GM12878 (cell line): ENCODE data around the gene TMEM198. TPM values are rescaled to one million over a fixed set of nuclear protein-coding genes. Genes with fewer than 3 reads are reported as not detected.

Source experiments
- ATAC-seq: fragments of 200-7000 bp; cut with Tn5 transposase; 3 replicates; pipeline ENCODE4 v1.9.1; 2020; ENCODE audit warnings: mild to moderate bottlenecking, moderate library complexity
- BruUV-seq: library from RNA; stranded (reverse); fragments of 400-500 nt; replicated peaks from 2 replicates; lab custom pipeline; 2021; lab: Mats Ljungman, UMichigan
- CTCF ChIA-PET: fragments of 300-600 bp; sonication (Branson Sonifier 250); formaldehyde crosslinking; extraction: SDS; loops from one replicate; lab custom pipeline; 2021; ENCODE audit warnings: inconsistent platforms; lab: Yijun Ruan, JAX
- POLR2A ChIA-PET: fragments of 350-600 bp; formaldehyde crosslinking; extraction: SDS; loops from one replicate; lab custom pipeline; 2021; ENCODE audit warnings: inconsistent platforms; lab: Charles Lee
- RAD21 ChIA-PET: fragments of 300-600 bp; sonication (Branson Sonifier 250); formaldehyde crosslinking; loops from one replicate; lab custom pipeline; 2023; ENCODE audit warnings: antibody characterized with exemption; ENCODE audit not compliant: unreplicated experiment; lab: Charles Lee
- SMC1A ChIA-PET: fragments of 300-600 bp; sonication (Branson Sonifier 250); formaldehyde crosslinking; loops from one replicate; lab custom pipeline; 2023; ENCODE audit not compliant: unreplicated experiment, uncharacterized antibody; lab: Charles Lee
- DNase-seq: peaks from one replicate; pipeline ENCODE4 v3.0.0-alpha.2; 2011; ENCODE audit warnings: low read depth, low spot score
- FAIRE-seq: peaks from 3 replicates; lab custom pipeline; 2011; peaks lifted over from hg19 to GRCh38; lab: Jason Lieb, UNC
- H2AFZ ChIP-seq: 2 replicates; pipeline ENCODE4 v1.6.0; 2011; ENCODE audit warnings: low read depth, low read length, control low read depth; ENCODE audit not compliant: control insufficient read depth
- H3K27ac ChIP-seq: 2 replicates; pipeline ENCODE4 v1.5.1; 2011; ENCODE audit warnings: control low read depth; ENCODE audit not compliant: control insufficient read depth, insufficient read depth
- H3K27me3 ChIP-seq, 2 experiments: replicated peaks in 1 of 2; 2 replicates each; pipeline versions ENCODE4 v1.6.0 to v1.6.1; 2011; ENCODE audit warnings: low read length in 1 of 2; ENCODE audit not compliant: control insufficient read depth in 2 of 2, insufficient read depth in 2 of 2
- H3K36me3 ChIP-seq, 2 experiments: 2 replicates each; pipeline ENCODE4 v1.5.1; 2011; ENCODE audit warnings: low read length in 1 of 2; ENCODE audit not compliant: control insufficient read depth in 2 of 2, insufficient read depth in 2 of 2
- H3K4me1 ChIP-seq: 2 replicates; pipeline ENCODE4 v1.6.1; 2011; ENCODE audit warnings: mild to moderate bottlenecking, low read length, moderate library complexity, mixed read lengths; ENCODE audit not compliant: control insufficient read depth, insufficient read depth
- H3K4me2 ChIP-seq: 2 replicates; pipeline ENCODE4 v1.6.0; 2011; ENCODE audit warnings: control low read depth; ENCODE audit not compliant: control insufficient read depth, insufficient read depth
- H3K4me3 ChIP-seq: fragments of 200-600 bp; sonication (generic); 2 replicates; pipeline ENCODE4 v1.5.1; 2016
- H3K79me2 ChIP-seq: 2 replicates; pipeline ENCODE4 v1.6.0; 2011; ENCODE audit warnings: low read length; ENCODE audit not compliant: control insufficient read depth, insufficient read depth
- H3K9ac ChIP-seq: 2 replicates; pipeline ENCODE4 v1.8.0; 2011; ENCODE audit warnings: low read length, control low read depth, mixed read lengths; ENCODE audit not compliant: control insufficient read depth, insufficient read depth
- H3K9me3 ChIP-seq: replicated peaks from 3 replicates; pipeline ENCODE4 v1.5.1; 2011; ENCODE audit warnings: mild to moderate bottlenecking, low read length; ENCODE audit not compliant: control insufficient read depth, insufficient read depth
- H4K20me1 ChIP-seq: 2 replicates; pipeline ENCODE4 v1.6.0; 2011; ENCODE audit not compliant: control insufficient read depth, insufficient read depth
- PML ChIP-seq: IDR thresholded peaks from 2 replicates; pipeline ENCODE4 v1.6.1; 2012; ENCODE audit warnings: low read length, inconsistent platforms
- RAD21 ChIP-seq: IDR thresholded peaks from 2 replicates; pipeline ENCODE4 v1.6.1; 2011; ENCODE audit warnings: mild to moderate bottlenecking, low read depth, low read length, moderate library complexity; ENCODE audit not compliant: insufficient read depth
- SMAD1 ChIP-seq: fragments of 450-650 bp; IDR thresholded peaks from 2 replicates; pipeline ENCODE4 v1.6.1; 2018; ENCODE audit warnings: mild to moderate bottlenecking, low read depth; ENCODE audit not compliant: partially characterized antibody
- SMAD5 ChIP-seq: IDR thresholded peaks from 2 replicates; pipeline ENCODE4 v1.6.1; 2016; ENCODE audit warnings: antibody characterized with exemption, low read depth
- SPI1 ChIP-seq: IDR thresholded peaks from 2 replicates; pipeline ENCODE4 v1.6.1; 2011; ENCODE audit warnings: low read depth, mild to moderate bottlenecking, low read length, moderate library complexity, borderline replicate concordance; ENCODE audit not compliant: insufficient read depth
- TAF1 ChIP-seq: IDR thresholded peaks from 2 replicates; pipeline ENCODE4 v1.6.1; 2011; ENCODE audit warnings: mild to moderate bottlenecking, low read depth, low read length, borderline replicate concordance
- TCF7 ChIP-seq: IDR thresholded peaks from 2 replicates; pipeline ENCODE4 v1.6.1; 2014; ENCODE audit warnings: antibody characterized with exemption, borderline replicate concordance
- WRNIP1 ChIP-seq: IDR thresholded peaks from 2 replicates; pipeline ENCODE4 v1.6.1; 2011; ENCODE audit warnings: low read depth, low read length, improper control_type of control experiment, borderline replicate concordance
- WGBS: methylation state at CpG from one replicate; pipeline ENCODE4 v1.1.6; 2016; ENCODE audit warnings: low lambda C conversion rate; ENCODE audit not compliant: insufficient replicate concordance, insufficient coverage; ENCODE audit errors: missing lambda C conversion rate; 5-methylcytosine and 5-hydroxymethylcytosine counted together
- in situ Hi-C: fragments of 300-500 bp; cut with MboI; formaldehyde crosslinking; loops from 9 replicates; pipeline ENCODE4 v1.14.3; 2018; ENCODE audit warnings: mixed read lengths
- intact Hi-C: fragments of 100-400 bp; cut with micrococcal nuclease; formaldehyde crosslinking; loops from one replicate; pipeline ENCODE4 v1.14.2; 2022; ENCODE audit not compliant: unreplicated experiment
- polyA plus RNA-seq, 11 experiments: library from polyadenylated mRNA; depleted of rRNA in 4 of 11; unstranded in 6 of 11; stranded (reverse) in 5 of 11; fragments of >200 nt; fragmentation: Nextera tagmentation in 4 of 11; fragmentation: Illumina TruSeq in 1 of 11; extraction: Ambion mirVana in 4 of 11; extraction: Trizol in 1 of 11; gene quantifications; 1 replicate in 1 of 11; 2 replicates in 10 of 11; pipeline versions ENCODE4 v1.2.1 to v1.2.3, GENCODE V29; 2011 to 2016; ENCODE audit warnings: inconsistent platforms in 2 of 11, missing spikeins in 2 of 11, low read depth in 1 of 11
- total RNA-seq, 4 experiments: library from RNA; depleted of rRNA in 3 of 4; stranded (reverse); fragments of >200 nt in 3 of 4; fragmentation: Illumina TruSeq in 1 of 4; extraction: Trizol in 1 of 4; gene quantifications; 2 replicates each; pipeline versions ENCODE4 v1.2.1 to v1.2.3, GENCODE V29; 2013 to 2021
- TF ChIP-seq, protein P1 (sequence below): IDR thresholded peaks from 2 replicates; pipeline ENCODE4 v1.6.1; 2011; ENCODE audit warnings: borderline replicate concordance, low read depth, mild to moderate bottlenecking, moderate library complexity, mixed read lengths, low read length; ENCODE audit not compliant: insufficient read depth; ENCODE audit errors: extremely low read length
- TF ChIP-seq, protein P2 (sequence below): fragments of 450-650 bp; IDR thresholded peaks from 2 replicates; pipeline ENCODE4 v1.6.1; 2016; ENCODE audit warnings: mild to moderate bottlenecking
- TF ChIP-seq, protein P3 (sequence below): fragments of 450-650 bp; conservative IDR thresholded peaks from 2 replicates; pipeline ENCODE4 v1.6.1; 2017; ENCODE audit warnings: mild to moderate bottlenecking, moderate library complexity

Gene TMEM198
- total and polyA plus RNA-seq, 10 of the 15 experiments (the other 5 are each of a cell fraction or from before 2014, with no cell fraction given): 0.16 to 1.2 (median 0.65) TPM; not detected in 2

DNA sequence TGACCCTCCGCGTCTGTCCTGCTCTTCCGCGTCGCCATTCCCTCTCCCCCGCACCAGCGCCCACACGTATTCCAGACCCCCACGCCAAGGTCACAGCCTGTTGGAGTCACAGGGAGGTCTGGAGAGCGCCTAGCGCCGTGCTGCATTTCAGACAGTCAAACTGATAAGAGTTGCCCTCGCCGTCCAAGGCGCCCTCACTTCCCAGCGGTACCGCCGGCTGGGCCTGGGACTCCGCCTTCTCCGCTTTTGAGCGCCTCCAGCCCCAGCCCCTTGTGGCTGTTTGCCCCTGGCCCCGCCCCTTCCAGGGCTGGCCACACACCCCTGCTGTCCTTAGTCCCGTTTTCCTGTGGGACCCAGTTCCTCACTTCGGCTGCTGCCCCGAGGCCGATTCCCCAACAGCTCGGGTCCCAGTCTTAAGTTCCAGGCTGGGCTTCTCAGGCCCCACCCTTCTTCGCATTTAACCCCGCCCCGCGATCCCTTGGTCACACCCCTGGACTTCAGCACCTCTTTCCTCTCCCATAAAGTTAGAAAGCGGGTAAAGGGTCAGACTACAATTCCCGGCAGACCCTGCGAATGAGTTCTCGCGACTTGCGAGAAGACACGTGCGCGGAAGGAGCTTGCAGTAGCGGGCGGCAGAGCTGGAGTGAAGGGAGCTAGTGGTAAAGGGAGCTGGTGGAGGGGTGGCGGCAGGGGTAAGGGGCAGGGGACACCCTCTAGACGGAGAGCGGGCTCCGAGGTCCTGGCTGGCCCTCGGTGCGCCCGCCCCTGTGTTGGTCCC lies 45.4 kb upstream of the TMEM198 start, which contains the start of gene GMPPA (continued):
- TF ChIP-seq WRNIP1: no peak
- peak; percentile 72; the same call in 1 of the 2 replicates for TF ChIP-seq PML
- TF ChIP-seq TCF7: no peak
- no peak; the same call in 1 of the 2 replicates for TF ChIP-seq SMAD5
- TF ChIP-seq, protein P1, sequence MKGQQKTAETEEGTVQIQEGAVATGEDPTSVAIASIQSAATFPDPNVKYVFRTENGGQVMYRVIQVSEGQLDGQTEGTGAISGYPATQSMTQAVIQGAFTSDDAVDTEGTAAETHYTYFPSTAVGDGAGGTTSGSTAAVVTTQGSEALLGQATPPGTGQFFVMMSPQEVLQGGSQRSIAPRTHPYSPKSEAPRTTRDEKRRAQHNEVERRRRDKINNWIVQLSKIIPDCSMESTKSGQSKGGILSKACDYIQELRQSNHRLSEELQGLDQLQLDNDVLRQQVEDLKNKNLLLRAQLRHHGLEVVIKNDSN: peak; percentile 83
- no peak for TF ChIP-seq RAD21
- no peak for TF ChIP-seq SPI1

DNA sequence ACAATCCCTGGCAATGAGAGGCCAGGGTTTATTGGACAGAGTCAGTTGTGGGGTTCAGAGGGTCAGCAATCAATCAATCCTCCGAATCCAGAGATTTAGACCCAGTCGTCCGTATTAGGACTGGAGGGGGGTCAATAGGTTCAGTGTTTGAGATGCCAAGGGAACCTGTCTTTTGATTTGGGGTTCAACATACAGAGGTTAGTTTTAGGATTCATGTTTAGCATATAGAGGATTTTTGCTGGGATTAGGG lies 44.8 kb upstream of the TMEM198 start:
- no peak; the same call in 2 of the 3 replicates for ATAC-seq
- Histone ChIP-seq H3K4me3 (peak overlapping the region; percentile 83), H3K4me2 (peak overlapping the region; percentile 93), H2AFZ (peak overlapping the region; percentile 82), H3K9me3 (no peaks in the 10 kb centered on the region; the same call in 2 of the 3 replicates), H3K4me1 (peaks cover 15% of the 10 kb centered on the region), H4K20me1 (no peaks in the 10 kb centered on the region), H3K27ac (peak overlapping the region; percentile 79), H3K27me3 (peaks cover 5 to 15% of the 10 kb centered on the region in 2 experiments), H3K36me3 (peaks cover 0 to 3% of the 10 kb centered on the region in 2 experiments; a peak in 1 of 4 replicates), H3K9ac (peak overlapping the region; percentile 88), H3K79me2 (peaks cover 11% of the 10 kb centered on the region)
- BruUV-seq: no TSS peak
- in situ Hi-C loops (no loop called here), intact Hi-C loops (no loop called here)
- ChIA-PET POLR2A (interaction anchor here (0.6 to 2.1 kb wide), 3 partner anchors 111 to 689 kb away, joined by 3 to 15 read pairs (median 3); partner anchors contain the start of gene DNPEP), CTCF (interaction anchor here (0.8 to 11.4 kb wide), 12 partner anchors 10 to 191 kb away, joined by 3 to 224 read pairs (median 6); partner anchors contain the start of genes CHPF, STK11IP and TMEM198), RAD21 (interaction anchor here (0.7 to 3.6 kb wide), 12 partner anchors 10 to 220 kb away, joined by 3 to 21 read pairs (median 4); partner anchors contain the start of genes CHPF, DNAJB2, DNPEP and STK11IP), SMC1A (interaction anchor here (0.6 to 4.0 kb wide), 7 partner anchors 30 to 327 kb away, joined by 3 to 22 read pairs (median 3); partner anchors contain the start of gene STK11IP)
- FAIRE-seq: no peak
- TF ChIP-seq SMAD1 (peak; percentile 40), TAF1 (no peak)
- TF ChIP-seq, protein P2, sequence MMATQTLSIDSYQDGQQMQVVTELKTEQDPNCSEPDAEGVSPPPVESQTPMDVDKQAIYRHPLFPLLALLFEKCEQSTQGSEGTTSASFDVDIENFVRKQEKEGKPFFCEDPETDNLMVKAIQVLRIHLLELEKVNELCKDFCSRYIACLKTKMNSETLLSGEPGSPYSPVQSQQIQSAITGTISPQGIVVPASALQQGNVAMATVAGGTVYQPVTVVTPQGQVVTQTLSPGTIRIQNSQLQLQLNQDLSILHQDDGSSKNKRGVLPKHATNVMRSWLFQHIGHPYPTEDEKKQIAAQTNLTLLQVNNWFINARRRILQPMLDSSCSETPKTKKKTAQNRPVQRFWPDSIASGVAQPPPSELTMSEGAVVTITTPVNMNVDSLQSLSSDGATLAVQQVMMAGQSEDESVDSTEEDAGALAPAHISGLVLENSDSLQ: peak; percentile 81
- TF ChIP-seq, protein P3, sequence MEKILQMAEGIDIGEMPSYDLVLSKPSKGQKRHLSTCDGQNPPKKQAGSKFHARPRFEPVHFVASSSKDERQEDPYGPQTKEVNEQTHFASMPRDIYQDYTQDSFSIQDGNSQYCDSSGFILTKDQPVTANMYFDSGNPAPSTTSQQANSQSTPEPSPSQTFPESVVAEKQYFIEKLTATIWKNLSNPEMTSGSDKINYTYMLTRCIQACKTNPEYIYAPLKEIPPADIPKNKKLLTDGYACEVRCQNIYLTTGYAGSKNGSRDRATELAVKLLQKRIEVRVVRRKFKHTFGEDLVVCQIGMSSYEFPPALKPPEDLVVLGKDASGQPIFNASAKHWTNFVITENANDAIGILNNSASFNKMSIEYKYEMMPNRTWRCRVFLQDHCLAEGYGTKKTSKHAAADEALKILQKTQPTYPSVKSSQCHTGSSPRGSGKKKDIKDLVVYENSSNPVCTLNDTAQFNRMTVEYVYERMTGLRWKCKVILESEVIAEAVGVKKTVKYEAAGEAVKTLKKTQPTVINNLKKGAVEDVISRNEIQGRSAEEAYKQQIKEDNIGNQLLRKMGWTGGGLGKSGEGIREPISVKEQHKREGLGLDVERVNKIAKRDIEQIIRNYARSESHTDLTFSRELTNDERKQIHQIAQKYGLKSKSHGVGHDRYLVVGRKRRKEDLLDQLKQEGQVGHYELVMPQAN: 0 out of 2 replicates have a peak, but pooled peaks have one; percentile 60
- DNase-seq: no peak
- WGBS: 2% methylated on average over 3 of the region's 3 CpGs
